Mononuclear cell (primary cell): ENCODE results near the gene GATA1. TPM values are rescaled to one million over a fixed set of nuclear protein-coding genes. Genes with fewer than 3 reads are reported as not detected.

Experiments used
- H3K27me3 ChIP-seq: 2 replicates; pipeline ENCODE4 v1.6.0; 2011; ENCODE audit warnings: low read length, control low read depth; ENCODE audit not compliant: insufficient read depth
- H3K4me1 ChIP-seq: 2 replicates; pipeline ENCODE4 v1.5.1; 2011; ENCODE audit warnings: mild to moderate bottlenecking, low read length, control low read depth; ENCODE audit not compliant: insufficient read depth
- H3K4me3 ChIP-seq: 2 replicates; pipeline ENCODE4 v1.5.1; 2011; ENCODE audit warnings: mild to moderate bottlenecking, low read length, moderate library complexity
- H3K9me3 ChIP-seq: 2 replicates; pipeline ENCODE4 v1.5.1; 2011; ENCODE audit warnings: low read depth, mild to moderate bottlenecking, control low read depth, low read length
- total RNA-seq: library from RNA; depleted of rRNA; stranded (reverse); fragments of >200 nt; gene quantifications from one replicate; pipeline ENCODE4 v1.2.3, GENCODE V29; 2012

Gene GATA1
- total RNA-seq, 1 donor = 1.6 TPM

- no peaks in the 10 kb centered on the region for H3K4me1 ChIP-seq
- H3K4me3 ChIP-seq = no peak overlapping the region
- no peaks in the 10 kb centered on the region for H3K9me3 ChIP-seq
- H3K27me3 ChIP-seq = no peaks in the 10 kb centered on the region
Measured at GRCh38 chrX:48772602-48773001, 13.8 kb upstream of the GATA1 start.

- no peaks in the 10 kb centered on the region for H3K27me3 ChIP-seq
- no peak overlapping the region for H3K4me3 ChIP-seq
- H3K9me3 ChIP-seq = no peaks in the 10 kb centered on the region
- no peaks in the 10 kb centered on the region for H3K4me1 ChIP-seq
Measured at GRCh38 chrX:48776818-48777439, 9.5 kb upstream of the GATA1 start.

GRCh38 chrX:48779399-48779798 is 7.0 kb upstream of the GATA1 start:
- Histone ChIP-seq H3K4me1 (no peaks in the 10 kb centered on the region), H3K9me3 (no peaks in the 10 kb centered on the region), H3K27me3 (no peaks in the 10 kb centered on the region), H3K4me3 (no peak overlapping the region)

GRCh38 chrX:48781705-48782104 is 4.7 kb upstream of the GATA1 start:
- H3K27me3 ChIP-seq = no peaks in the 10 kb centered on the region
- H3K4me3 ChIP-seq = no peak overlapping the region
- no peaks in the 10 kb centered on the region for H3K4me1 ChIP-seq
- H3K9me3 ChIP-seq = no peaks in the 10 kb centered on the region

GRCh38 chrX:48782216-48782615 is 4.2 kb upstream of the GATA1 start:
- no peaks in the 10 kb centered on the region for H3K4me1 ChIP-seq
- H3K27me3 ChIP-seq = no peaks in the 10 kb centered on the region
- H3K9me3 ChIP-seq = no peaks in the 10 kb centered on the region
- no peak overlapping the region for H3K4me3 ChIP-seq

GRCh38 chrX:48782795-48783194 is 3.6 kb upstream of the GATA1 start:
- no peaks in the 10 kb centered on the region for H3K9me3 ChIP-seq
- H3K27me3 ChIP-seq = no peaks in the 10 kb centered on the region
- H3K4me3 ChIP-seq = no peak overlapping the region
- H3K4me1 ChIP-seq = no peaks in the 10 kb centered on the region

- Histone ChIP-seq H3K27me3 (no peaks in the 10 kb centered on the region), H3K4me1 (no peaks in the 10 kb centered on the region), H3K4me3 (no peak overlapping the region), H3K9me3 (no peaks in the 10 kb centered on the region)
Measured at GRCh38 chrX:48784726-48785125, 1.7 kb upstream of the GATA1 start.

GRCh38 chrX:48785186-48785539 is 1.2 kb upstream of the GATA1 start:
- Histone ChIP-seq H3K27me3 (no peaks in the 10 kb centered on the region), H3K9me3 (no peaks in the 10 kb centered on the region), H3K4me1 (no peaks in the 10 kb centered on the region), H3K4me3 (no peak overlapping the region)

GRCh38 chrX:48785540-48786214 is 713 bp upstream of the GATA1 start:
- Histone ChIP-seq H3K4me1 (no peaks in the 10 kb centered on the region), H3K27me3 (no peaks in the 10 kb centered on the region), H3K4me3 (no peak overlapping the region), H3K9me3 (no peaks in the 10 kb centered on the region)

- no peak overlapping the region for H3K4me3 ChIP-seq
- no peaks in the 10 kb centered on the region for H3K9me3 ChIP-seq
- H3K27me3 ChIP-seq = no peaks in the 10 kb centered on the region
- no peaks in the 10 kb centered on the region for H3K4me1 ChIP-seq
Measured at GRCh38 chrX:48786825-48787504, 575 bp downstream of the GATA1 start.

- H3K4me3 ChIP-seq = no peak overlapping the region
- no peaks in the 10 kb centered on the region for H3K27me3 ChIP-seq
- H3K4me1 ChIP-seq = no peaks in the 10 kb centered on the region
- H3K9me3 ChIP-seq = no peaks in the 10 kb centered on the region
Measured at GRCh38 chrX:48787505-48788443, 1.4 kb downstream of the GATA1 start.

- H3K27me3 ChIP-seq = no peaks in the 10 kb centered on the region
- no peak overlapping the region for H3K4me3 ChIP-seq
- H3K4me1 ChIP-seq = no peaks in the 10 kb centered on the region
- H3K9me3 ChIP-seq = no peaks in the 10 kb centered on the region
Measured at GRCh38 chrX:48789366-48790220, 3.2 kb downstream of the GATA1 start.

GRCh38 chrX:48790477-48790876 is 4.1 kb downstream of the GATA1 start:
- no peaks in the 10 kb centered on the region for H3K27me3 ChIP-seq
- H3K4me3 ChIP-seq = no peak overlapping the region
- H3K9me3 ChIP-seq = no peaks in the 10 kb centered on the region
- no peaks in the 10 kb centered on the region for H3K4me1 ChIP-seq

- Histone ChIP-seq H3K4me1 (no peaks in the 10 kb centered on the region), H3K27me3 (no peaks in the 10 kb centered on the region), H3K9me3 (no peaks in the 10 kb centered on the region), H3K4me3 (no peak overlapping the region)
Measured at GRCh38 chrX:48791063-48791820, 4.9 kb downstream of the GATA1 start.
